Measurements from ENCODE around the gene SLX4IP.
"Not testable (repeated sequence)": the region's sequence is repeated elsewhere in the genome, so short reads cannot be mapped to it uniquely, and the experiment has no call there.

Gene SLX4IP

DNA sequence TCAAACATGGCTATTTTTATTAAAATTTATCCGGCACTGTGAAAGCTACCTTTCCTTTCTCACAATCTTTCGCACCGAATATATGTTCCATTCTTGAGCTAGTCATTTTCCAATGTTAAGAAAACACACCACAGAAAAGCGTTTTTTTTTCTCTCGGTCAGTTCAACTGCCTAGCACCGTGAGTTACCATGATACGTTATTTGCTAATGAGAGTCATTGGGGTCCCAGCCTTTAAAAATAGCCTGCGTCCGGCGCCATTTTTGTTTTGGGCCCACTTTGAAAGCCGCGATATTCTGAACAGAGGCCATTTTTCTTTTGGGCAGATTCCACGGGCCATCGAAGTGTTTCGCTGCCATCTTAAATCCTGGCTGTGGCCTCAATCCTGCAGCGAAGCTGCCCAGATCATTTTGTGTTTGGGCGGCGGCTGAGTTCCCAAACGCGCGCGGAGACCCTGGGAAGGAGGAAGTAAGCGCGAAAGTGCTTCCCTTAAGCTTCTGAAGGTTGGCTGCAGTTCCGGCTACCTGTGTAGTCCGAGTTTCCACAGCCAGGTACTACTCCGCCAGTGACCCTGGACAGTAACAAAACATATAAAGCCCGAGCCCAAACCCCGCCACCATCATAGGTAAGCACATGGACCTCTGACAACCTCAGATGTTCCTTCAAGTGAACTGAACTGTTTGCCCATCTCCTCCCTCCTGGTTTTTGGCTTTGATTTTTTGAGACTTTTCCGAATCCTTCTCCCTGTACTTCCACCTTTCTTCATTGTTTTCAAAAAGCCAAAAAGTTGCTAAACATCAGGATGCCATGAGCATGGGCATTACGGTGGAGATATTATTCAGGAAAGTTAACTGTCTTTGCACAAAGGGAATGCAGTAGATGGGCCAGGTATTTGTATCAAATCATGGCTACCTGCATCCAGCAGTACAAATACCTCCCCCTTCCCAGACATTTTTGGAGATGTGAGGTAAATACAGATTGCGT is at the start of gene SLX4IP:
TSS of gene SLX4IP (plus strand) at position 474 of the 981 bp plus-strand sequence. CDS start 22,900 bp downstream, outside the sequence.
- peak; percentile 96 for DNase-seq (ENCODE audit: low read depth)

DNA sequence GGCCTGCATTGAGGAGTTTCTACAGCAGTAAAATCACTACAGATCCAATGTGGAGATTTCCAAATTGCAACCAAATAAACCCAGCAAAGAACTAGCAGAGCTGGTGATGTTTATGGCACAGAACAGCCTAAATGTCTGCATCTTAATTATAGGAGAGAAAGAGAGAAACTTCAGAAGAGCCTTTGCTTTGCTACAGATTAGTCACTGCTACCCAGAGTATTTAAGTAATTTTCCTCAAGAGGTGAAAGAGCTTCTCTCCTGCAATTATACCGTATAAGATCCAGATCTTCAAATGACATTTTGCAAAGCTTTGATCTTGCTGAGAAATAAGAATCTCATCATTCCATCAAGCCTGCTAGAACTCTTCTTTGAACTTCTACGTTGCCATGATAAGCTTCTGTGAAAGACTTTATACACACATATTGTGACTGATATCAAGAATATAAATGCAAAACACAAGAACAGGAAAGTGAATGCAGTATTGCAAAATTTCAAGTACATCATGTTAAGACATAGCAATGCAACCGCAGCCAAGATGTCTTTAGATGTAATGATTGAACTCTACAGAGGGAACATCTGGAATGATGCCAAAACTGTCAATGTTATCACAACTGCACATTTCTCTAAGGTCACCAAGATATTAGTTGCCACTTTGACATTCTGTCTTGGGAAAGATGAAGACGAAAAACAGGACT is 49.1 kb upstream of the SLX4IP start:
- peak; percentile 94 for DNase-seq (ENCODE audit: low read depth)

DNA sequence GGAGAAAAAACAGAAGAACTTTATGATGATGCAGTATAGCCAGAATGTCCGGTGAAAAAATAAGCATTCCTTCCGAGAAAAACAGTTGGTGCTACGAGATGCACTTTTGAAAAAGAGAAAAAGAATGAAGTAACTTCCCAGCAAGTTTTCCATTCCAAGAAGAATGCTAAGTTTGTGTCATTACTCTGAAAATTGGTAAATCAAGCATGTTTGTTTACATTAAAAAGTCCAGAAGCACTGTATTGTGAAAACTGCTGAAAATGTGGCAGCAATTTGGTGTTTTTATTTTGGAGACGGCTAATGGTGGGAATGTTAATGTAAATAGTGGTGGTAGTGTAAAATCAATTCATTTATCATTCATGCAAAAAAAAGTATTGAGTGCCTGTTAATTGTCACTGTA is 47.4 kb upstream of the SLX4IP start:
- no peak for DNase-seq (ENCODE audit: low read depth)

DNA sequence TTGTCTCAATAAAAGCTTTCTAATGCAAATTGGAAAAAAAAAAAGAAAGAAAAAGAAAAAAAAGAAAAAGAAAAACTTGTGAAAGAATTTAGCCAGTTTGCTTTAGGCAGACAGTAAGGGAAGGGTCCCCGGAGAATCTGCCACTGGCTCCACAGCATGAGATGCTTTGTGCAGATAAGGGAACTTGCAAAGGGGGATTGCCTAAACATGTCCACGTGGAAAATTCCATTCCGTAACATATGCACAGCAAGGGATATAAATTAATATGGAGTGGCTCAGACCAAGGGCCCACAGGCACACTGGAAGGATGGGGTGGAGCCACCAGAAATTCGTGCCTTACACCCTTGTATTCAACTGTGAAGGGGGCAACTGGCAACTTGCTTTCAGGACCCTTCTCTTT is 46.5 kb upstream of the SLX4IP start:
- no peak for DNase-seq (ENCODE audit: low read depth)

DNA sequence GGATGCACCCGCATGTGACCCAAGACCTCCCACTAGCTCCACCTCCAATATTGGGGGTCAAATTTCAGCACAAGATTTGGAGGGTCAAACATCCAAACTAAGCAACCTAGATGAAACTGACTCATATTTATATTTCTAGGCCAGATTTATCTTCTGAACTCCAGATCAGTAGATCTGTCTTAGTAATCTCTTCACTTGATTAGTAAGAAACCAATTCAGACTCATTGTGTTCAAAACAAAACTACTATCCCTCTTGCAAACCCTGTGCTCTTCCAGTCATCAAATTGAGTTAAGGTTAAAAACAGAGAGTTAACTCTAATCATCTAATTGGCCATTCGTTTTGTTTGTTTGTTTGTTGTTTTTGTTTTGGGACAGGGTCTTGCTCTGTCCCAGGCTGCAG is 44.4 kb upstream of the SLX4IP start:
- no peak for DNase-seq (ENCODE audit: low read depth)

DNA sequence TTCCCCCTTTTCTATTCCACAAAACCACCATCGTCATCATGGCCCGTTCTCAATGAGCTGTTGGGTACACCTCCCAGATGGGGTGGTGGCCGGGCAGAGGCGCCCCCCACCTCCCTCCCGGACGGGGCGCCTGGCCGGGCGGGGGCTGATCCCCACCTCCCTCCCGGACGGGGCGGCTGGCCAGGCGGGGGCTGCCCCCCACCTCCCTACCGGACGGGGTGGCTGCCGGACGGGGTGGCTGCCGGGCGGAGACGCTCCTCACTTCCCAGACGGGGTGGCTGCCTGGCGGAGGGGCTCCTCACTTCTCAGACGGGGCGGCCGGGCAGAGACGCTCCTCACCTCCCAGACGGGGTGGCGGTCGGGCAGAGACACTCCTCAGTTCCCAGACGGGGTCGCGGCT is 40.4 kb upstream of the SLX4IP start:
- not testable (repeated sequence) for DNase-seq (ENCODE audit: low read depth)

DNA sequence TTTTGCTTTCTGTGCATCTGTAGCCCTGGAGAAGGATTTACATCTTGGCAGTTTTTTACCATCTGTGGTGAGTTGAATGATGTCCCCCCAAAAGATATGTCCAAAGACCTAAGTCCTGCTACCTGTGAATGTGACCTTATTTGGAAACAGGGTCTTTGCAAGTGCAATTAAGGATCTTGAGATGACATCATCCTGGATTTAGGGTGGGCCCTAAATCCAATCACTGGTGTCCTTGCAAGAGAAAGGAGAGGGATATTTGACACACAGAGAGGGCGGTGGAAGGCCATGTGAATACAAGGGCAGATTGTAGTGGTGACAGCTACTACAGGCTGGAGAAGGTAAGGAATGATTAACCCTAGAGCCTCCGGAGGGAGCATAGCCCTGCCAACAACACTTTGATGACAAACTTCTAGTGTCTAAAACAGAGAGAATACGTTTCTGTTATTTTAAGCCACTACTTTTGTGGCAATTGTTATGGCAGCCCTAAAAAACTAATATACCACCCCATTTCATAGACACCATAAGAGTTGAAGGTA is 36.2 kb upstream of the SLX4IP start:
- no peak for DNase-seq (ENCODE audit: low read depth)

DNA sequence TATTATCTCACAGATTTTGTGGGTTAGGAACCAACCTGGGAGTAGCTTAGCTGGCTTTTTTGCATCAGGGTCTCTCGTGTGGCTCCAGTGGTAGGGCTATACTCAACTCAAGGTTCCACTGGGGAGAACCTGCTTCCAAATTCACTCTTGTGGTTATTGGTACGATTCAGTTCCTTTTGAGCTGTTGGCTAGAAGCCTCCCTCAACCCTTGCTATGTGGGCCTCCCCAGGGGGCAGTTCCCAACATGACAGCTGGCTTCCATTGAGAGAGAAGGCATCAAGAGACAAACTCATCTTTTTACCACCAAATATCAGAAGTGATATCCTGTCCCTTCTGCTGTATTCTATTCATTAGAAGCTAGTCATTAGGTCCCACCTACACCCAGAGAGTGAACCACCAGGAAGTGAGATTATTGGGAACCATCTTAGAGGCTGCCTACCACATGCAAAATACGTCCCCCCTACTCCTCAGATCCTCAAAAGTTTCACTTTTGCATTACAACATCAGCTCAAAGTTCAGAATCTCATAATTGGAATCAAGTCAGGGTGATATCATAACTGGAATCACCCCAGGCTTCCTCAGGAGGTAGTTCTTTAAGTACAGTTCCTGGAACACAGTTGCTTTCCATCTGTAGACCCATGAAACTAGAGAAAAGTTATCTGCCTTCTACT is 32.0 kb upstream of the SLX4IP start:
- no peak for DNase-seq (ENCODE audit: low read depth)

DNA sequence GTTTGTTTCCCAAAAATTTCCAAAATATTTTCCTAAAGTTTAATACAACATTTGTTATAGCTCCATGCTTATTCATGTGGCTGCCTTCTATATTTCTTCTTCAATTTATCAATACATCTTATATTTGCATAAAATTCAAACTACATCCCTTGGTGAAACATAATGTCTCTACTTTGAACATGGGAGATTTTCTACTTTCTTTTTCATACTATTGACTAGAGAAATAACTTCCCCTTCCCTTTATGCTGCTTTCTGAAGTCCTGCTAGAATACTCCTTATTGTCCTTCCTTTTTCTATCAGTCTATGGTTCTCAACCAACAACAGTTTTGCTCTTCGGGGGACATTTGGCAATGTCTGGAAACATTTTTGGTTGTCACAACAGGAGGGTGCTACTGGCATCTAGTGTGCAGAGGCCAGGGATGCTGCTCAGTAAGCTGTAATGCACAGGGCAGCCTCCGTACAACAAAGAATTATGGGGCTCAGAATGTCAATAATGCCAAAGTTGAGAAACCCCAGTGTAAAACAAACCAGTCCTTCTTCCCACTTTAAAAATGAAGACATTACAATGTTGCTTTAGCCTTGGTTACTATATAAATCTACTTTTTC is 31.0 kb upstream of the SLX4IP start:
- DNase-seq (ENCODE audit: low read depth), result no peak

DNA sequence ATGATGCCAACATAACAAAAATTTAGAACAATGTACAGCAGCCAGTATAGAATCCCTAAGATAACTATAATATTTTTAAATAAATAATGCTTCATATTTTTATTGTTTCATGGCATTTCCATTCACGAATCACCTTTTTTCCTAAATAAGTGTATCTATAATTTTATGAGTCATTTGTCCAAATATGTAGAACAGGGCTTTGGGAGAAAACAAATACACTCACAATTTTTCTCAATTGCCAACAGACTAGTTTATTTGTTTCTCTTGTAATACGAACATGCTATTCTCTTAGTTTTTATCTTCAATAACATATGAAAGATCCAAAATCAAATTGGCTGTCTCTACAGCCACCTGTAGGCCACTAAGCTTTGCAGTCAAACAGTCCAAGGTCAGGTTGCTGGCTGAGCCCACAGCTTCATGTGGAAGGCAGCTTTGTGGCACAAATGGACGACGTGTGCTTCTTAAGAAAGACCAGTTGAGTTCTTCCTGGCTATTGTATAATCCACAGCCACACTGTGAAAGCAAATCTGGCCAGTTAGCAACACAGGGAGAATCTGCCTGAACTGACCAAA is 30.1 kb upstream of the SLX4IP start:
- no peak for DNase-seq (ENCODE audit: low read depth)

DNA sequence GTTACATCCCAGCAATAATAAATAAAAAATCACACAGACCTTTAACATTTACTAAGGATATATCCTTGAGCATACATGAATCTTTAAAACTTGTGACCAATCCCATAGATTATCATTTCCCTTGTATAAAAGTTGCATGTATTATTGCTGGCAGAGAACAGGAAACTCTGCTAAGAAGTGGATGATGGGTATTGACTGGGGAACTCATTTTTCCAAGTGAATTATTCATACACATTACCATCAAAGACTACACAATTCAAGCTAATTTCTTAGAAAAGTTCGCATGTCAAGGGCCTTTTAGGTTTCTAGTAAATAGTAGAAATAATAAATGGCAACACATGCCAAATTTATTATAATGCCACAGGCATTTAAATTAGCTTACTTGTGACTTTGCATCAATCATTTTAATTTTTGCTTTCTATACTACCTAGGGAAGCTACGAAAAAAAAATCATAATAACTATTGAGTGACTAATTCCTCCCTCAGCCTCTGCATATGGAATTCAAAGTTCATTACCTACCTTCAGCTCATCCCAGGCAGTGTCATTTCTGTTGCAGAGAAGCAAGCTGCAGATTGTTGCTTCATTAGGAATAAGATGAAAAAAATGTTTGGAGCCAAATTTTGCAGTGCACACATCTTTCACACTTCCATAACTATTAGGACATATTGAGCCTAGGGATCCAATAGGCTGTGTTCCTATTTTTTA is 26.8 kb upstream of the SLX4IP start:
- no peak for DNase-seq (ENCODE audit: low read depth)

DNA sequence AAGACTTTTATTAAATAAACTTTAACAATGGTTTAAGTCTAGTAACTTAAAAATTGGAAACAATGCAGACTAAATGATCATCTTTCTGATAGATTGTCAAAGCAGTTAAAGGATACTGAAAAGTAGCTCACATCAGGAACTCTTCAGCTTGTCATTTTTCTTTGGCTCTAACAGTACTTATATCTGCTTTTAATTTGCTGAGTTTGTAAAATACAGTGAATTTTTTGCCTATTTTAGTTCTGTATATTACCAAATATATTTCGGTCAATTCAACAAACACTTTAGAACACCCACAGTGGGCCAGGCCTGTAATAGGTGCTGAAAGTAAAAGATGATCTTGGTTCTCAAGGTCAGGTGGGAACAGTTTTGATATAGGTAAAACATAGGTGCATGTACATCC is 23.4 kb upstream of the SLX4IP start:
- no peak for DNase-seq (ENCODE audit: low read depth)

DNA sequence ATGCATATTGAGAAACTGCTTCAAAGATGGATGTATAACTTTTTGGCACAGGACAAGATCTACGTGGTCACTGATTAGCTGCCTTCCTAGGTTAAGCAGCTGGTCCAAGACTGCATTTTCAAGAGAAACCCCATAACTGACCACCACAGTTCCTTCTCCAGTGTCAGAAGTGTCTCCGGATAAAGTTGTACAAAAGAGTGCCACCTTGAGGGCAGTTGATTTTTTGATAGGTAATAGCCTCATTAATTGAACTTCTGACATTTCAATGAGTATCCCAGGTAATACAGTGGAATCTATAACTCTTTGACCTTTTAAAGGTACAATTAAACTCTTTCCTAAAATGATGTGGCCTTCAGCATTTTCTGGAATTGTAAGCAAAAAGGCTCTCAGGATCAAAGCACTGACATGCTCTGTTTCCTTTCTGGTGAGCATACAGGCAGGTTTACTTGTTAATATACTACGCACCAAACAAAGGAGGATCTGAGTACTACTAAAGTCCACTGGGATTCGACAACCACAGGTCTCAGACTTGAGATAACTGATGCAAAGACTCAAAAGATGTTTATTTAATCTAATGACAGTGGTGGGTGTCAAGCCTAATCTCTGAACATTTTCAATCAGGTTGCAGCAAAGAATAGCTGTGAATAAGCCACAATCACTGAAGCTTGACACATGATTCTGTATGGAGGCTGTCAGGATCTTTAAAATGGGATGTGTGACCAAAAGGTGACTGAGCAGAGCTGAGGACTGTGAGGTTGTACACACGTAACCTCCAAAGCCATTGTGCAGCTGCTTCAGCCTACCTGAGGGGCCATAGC is 22.3 kb upstream of the SLX4IP start:
- peak; percentile 35 for DNase-seq (ENCODE audit: low read depth)

DNA sequence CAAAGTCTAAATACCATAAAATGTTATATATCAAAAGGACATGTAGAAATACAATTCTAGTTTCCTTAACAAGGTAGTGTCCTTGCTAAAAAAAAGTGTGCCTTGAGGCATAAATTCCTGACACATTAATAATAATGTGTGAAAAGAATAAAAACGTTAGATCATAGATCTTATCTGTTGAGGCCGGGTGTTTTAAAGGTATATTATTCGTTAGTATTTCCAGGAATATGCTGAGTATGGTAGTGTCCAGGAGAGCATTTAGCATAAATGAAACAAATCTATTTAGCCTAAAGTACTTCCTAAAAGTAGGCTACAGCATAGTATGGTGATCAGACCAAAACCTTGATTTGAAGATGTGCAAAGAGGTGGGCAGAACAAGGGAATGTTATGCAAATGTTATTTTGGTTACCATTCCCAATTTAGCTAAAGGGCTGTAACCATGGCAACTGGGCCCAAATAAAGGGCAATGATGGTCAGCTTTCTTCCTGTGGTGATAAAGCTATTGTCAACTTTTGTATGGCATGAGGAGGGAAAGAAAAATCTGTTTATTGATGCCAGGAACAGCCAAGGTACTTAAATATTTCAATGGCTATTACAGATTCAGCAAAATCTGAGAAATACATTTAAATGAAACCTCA is 20.0 kb upstream of the SLX4IP start:
- DNase-seq (ENCODE audit: low read depth), result no peak

DNA sequence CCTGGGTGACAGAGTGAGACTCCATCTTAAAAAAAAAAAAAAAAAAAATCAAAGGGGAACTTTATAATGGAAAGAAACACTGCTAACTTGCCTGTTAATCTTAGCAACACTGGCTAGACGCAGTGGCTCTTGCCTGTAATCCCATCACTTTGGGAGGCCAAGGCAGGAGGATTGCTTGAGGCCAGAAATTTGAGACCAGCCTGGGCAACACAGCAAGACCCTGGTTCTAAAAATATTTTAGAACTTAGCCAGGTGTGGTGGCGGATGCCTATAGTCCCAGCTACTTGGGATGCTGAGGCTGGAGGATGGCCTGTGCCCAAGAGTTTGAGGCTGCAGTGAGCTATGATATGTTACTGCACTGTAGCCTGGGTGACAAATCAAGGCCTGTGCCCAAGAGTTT is 17.9 kb upstream of the SLX4IP start:
- DNase-seq (ENCODE audit: low read depth), result not testable (repeated sequence)

DNA sequence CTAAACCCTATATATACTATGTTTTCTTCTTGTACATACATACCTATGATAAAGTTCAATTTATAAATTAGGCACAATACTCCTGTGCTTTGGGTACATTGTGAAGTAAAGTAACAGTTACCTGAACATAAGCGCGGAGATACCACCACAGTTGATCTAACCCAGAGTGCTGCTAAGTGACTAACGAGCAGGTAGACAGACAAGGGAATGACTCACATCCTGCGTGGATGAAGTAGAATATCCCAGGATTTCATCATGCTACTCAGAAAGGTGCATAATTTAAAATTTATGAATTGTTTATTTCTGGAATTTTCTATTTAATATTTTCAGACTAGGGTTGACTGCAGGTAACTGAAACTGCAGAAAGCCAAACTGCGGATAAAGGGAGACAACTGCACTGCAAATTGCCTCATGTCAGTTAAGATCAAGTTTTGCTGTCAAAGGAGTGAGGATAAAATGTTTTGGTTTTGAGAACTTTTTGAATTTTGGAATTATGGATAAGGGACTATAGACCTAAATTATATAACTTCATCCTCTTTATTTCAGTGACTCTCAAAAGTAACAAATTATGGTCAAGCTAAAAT is 15.5 kb upstream of the SLX4IP start:
- peak; percentile 69 for DNase-seq (ENCODE audit: low read depth)

DNA sequence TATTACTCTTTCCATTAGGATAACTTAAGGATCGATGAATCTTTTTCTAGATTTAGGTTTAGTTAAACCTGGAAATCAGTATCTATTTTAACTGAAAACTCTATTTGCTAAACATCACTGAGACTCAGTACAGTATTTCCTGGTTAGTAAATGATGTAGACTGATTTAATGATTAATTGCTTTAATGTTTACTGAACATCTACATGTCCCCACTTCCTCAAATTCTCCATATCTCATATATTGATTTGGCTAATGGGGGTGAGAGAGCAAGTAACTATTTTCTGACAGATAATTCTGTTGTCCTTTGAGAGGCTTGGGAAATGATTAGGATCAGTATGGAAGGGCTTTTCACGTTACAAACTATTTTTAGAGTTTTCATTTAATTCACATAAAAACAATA is 11.4 kb upstream of the SLX4IP start:
- no peak for DNase-seq (ENCODE audit: low read depth)

DNA sequence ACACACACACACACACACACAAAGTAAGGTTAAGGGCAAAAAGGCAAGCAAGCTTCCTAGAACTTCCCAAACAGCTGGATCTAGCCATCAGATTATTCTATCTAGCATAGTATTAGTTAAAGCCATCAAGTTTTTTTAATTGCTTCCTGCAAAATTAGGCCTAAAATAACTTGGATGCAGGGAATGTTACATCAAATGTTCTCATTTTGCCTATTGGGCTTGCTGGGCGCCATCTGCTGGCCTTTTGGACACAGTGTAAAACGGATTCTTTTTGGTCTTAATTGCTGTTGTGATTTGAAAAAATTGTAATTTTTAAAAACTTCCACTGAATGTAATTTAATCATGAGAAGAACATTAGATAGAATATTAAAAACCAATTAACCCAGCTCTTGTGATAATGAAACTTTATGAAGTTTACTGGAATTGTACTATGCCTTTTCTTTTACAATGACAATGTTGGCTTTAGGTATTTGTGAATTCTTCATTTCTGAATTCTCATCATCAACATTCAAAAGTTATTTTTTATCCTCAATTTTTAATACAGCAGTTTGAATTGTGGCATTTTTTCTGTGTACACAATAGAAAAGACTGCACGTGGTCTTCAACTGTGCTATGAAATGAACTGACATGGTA is 7.9 kb upstream of the SLX4IP start:
- DNase-seq (ENCODE audit: low read depth), result peak; percentile 76

DNA sequence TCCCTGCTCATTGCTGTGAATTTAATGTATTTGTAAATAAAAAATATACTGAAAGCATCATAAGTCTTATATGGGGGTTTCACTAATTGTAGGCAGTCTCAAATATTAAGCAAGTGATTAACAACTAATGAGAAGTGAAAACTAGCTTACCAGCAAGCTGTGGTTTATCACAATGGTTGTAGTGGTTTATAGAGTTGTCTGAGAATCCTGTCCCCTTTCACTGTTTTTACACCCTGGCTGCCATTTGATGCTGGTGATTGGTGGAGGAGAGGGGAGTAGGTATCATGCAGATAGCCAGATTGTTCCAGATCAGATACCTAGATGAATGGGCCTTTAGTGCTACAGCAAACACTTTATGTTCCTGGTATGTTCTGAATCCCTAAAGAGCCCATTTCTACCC is 7.1 kb upstream of the SLX4IP start:
- no peak for DNase-seq (ENCODE audit: low read depth)
